A673 (cell line): ENCODE data around the gene AUH.

ENCODE experiments used
- CTCF ChIP-seq: fragments of 300-800, 200-600 bp; sonication (generic); conservative IDR thresholded peaks from 2 replicates; pipeline ENCODE4 v1.5.1; 2017; ENCODE audit warnings: low read depth, mild to moderate bottlenecking, antibody characterized with exemption, low read length, moderate library complexity, mixed read lengths
- EZH2 ChIP-seq: fragments of 200-600 bp; sonication (generic); IDR thresholded peaks from 2 replicates; pipeline ENCODE4 v1.6.1; 2017; ENCODE audit warnings: borderline replicate concordance, low read depth, mild to moderate bottlenecking, mixed read lengths, antibody characterized with exemption, low read length; ENCODE audit not compliant: poor library complexity, severe bottlenecking

- TF ChIP-seq CTCF (no peak), EZH2 (no peak)
These were observed 144.3 kb downstream of the AUH start for GRCh38 chr9:91217388-91217787.
